Activated CD8-positive, alpha-beta T cell treated with anti-CD3 and anti-CD28 coated beads for 36 hours (primary cell): ENCODE data around the gene SCFD2. TPM values are rescaled to one million over a fixed set of nuclear protein-coding genes. Genes with fewer than 3 reads are reported as not detected.

ENCODE experiments used
- ATAC-seq: fragments of 200-7000 bp; cut with Tn5 transposase; one replicate; pipeline ENCODE4 v1.10.0; 2021; ENCODE audit warnings: mild to moderate bottlenecking, moderate library complexity
- CTCF ChIA-PET: fragments of 350-600 bp; sonication (Branson Sonifier 250); formaldehyde crosslinking; loops from one replicate; lab custom pipeline; 2021; ENCODE audit warnings: antibody characterized with exemption; lab: Charles Lee
- POLR2A ChIA-PET: fragments of 350-600 bp; sonication (Branson Sonifier 250); formaldehyde crosslinking; loops from one replicate; lab custom pipeline; 2021; ENCODE audit warnings: antibody characterized with exemption; lab: Charles Lee
- DNase-seq: peaks from one replicate; pipeline ENCODE4 v3.0.0-alpha.2; 2020
- H3K27ac Mint-ChIP-seq: one replicate; pipeline ENCODE4 v1.8.0; 2021; ENCODE audit warnings: mild to moderate bottlenecking, mixed read lengths
- H3K27me3 Mint-ChIP-seq: one replicate; pipeline ENCODE4 v1.8.0; 2021; ENCODE audit warnings: mixed read lengths
- H3K36me3 Mint-ChIP-seq: one replicate; pipeline ENCODE4 v1.8.0; 2021; ENCODE audit warnings: low read depth, mixed read lengths
- H3K4me1 Mint-ChIP-seq: one replicate; pipeline ENCODE4 v1.8.0; 2021; ENCODE audit warnings: low read depth, mixed read lengths
- H3K4me3 Mint-ChIP-seq: one replicate; pipeline ENCODE4 v1.8.0; 2021; ENCODE audit warnings: mild to moderate bottlenecking, moderate library complexity, mixed read lengths
- H3K9me3 Mint-ChIP-seq: one replicate; pipeline ENCODE4 v1.8.0; 2021; ENCODE audit warnings: mixed read lengths
- CTCF ChIP-seq: fragments of 200-600 bp; IDR thresholded peaks from one replicate; pipeline ENCODE4 v1.8.0; 2022; ENCODE audit warnings: antibody characterized with exemption, mild to moderate bottlenecking
- intact Hi-C: fragments of 100-400 bp; cut with micrococcal nuclease; formaldehyde crosslinking; loops from one replicate; pipeline ENCODE4 v1.10.0; 2022
- total RNA-seq, 2 experiments: library from RNA; stranded (reverse); gene quantifications; one replicate each; pipeline ENCODE4 v1.2.3, GENCODE V29; 2021

SCFD2 gene
- total RNA-seq, 2 experiments from 2014 or later: 21.4 to 22.1 TPM

- intact Hi-C loops: no loop called here
- H3K27me3 Mint-ChIP-seq: no peaks in the 10 kb centered on the region
- no peak overlapping the region for H3K4me3 Mint-ChIP-seq
- H3K9me3 Mint-ChIP-seq: peaks cover 2% of the 10 kb centered on the region
- H3K27ac Mint-ChIP-seq: no peak overlapping the region
- ChIA-PET POLR2A (no interaction called here), CTCF (interaction anchor here (0.7 kb wide), 1 partner anchor 495 kb away, joined by 3 read pairs; no protein-coding TSS in a partner anchor)
- no peak for ATAC-seq
- H3K4me1 Mint-ChIP-seq: no peaks in the 10 kb centered on the region
- peaks cover 26% of the 10 kb centered on the region for H3K36me3 Mint-ChIP-seq
- DNase-seq: no peak
- no peak for TF ChIP-seq CTCF
Measured at GRCh38 chr4:53161787-53162433, 204.0 kb downstream of the SCFD2 start.

- peaks cover 26% of the 10 kb centered on the region for H3K36me3 Mint-ChIP-seq
- CTCF ChIA-PET: interaction anchor here (0.7 kb wide), 1 partner anchor 494 kb away, joined by 3 read pairs; no protein-coding TSS in a partner anchor
- no peaks in the 10 kb centered on the region for H3K4me1 Mint-ChIP-seq
- ATAC-seq (no peak), DNase-seq (no peak)
- intact Hi-C loops: no loop called here
- H3K27me3 Mint-ChIP-seq: no peaks in the 10 kb centered on the region
- H3K27ac Mint-ChIP-seq: no peak overlapping the region
- POLR2A ChIA-PET: no interaction called here
- H3K4me3 Mint-ChIP-seq: no peak overlapping the region
- H3K9me3 Mint-ChIP-seq: peaks cover under 1% of the 10 kb centered on the region
- no peak for TF ChIP-seq CTCF
Measured at GRCh38 chr4:53161051-53161786, 204.6 kb downstream of the SCFD2 start.

DNA sequence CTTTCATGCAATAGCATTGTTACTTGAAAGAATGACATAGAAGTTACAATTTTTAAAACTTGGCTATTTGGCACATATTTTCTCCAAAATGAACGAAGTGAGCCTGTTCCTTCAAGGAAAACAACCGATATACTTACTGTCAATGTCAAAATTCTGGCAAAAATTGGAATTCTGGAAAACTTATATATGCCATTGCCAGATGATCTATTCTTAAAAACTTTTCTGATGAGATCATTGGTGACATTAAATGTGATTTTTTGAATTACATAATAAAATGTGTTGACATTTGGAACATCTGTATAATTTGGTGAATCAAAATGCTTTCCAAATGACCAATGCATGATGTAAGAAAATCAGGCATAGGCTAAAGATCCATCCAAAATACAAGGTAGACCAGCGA is 209.0 kb downstream of the SCFD2 start:
- no peak for TF ChIP-seq CTCF
- Mint-ChIP-seq H3K36me3 (peaks cover 49% of the 10 kb centered on the region), H3K4me1 (no peaks in the 10 kb centered on the region), H3K27me3 (no peaks in the 10 kb centered on the region), H3K9me3 (peaks cover 2% of the 10 kb centered on the region), H3K27ac (no peak overlapping the region), H3K4me3 (no peak overlapping the region)
- no peak for DNase-seq
- POLR2A ChIA-PET: no interaction called here
- ATAC-seq: no peak
- CTCF ChIA-PET: interaction anchor here (1.5 kb wide), 1 partner anchor 9 kb away, joined by 5 read pairs; no protein-coding TSS in a partner anchor
- intact Hi-C loops: no loop called here

DNA sequence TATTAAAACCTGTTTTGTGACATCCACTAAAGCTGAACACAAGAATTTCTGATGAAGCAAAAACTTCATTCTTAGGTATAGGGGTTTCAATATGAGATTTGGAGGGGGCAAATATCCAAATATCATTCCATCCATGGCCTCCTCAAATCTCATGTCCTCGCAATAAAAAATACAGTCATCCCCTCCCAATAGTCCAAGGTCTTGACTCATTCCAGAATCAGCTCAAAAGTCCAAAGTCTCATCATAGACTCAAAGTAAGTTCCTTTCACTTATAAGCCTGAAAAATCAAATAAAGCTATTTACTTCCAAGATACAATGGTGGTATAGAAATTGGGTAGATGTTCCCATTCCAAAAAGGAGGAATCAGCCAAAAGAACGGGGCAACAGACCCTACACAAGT is 213.4 kb downstream of the SCFD2 start:
- Mint-ChIP-seq H3K27ac (no peak overlapping the region), H3K36me3 (peaks cover 38% of the 10 kb centered on the region), H3K4me3 (no peak overlapping the region), H3K27me3 (no peaks in the 10 kb centered on the region), H3K9me3 (peaks cover 2% of the 10 kb centered on the region), H3K4me1 (peaks cover 7% of the 10 kb centered on the region)
- DNase-seq (no peak), ATAC-seq (no peak)
- POLR2A ChIA-PET: no interaction called here
- CTCF ChIA-PET: interaction anchor here (1.3 kb wide), 1 partner anchor 9 kb away, joined by 4 read pairs; no protein-coding TSS in a partner anchor
- no peak for TF ChIP-seq CTCF
- intact Hi-C loops: no loop called here

DNA sequence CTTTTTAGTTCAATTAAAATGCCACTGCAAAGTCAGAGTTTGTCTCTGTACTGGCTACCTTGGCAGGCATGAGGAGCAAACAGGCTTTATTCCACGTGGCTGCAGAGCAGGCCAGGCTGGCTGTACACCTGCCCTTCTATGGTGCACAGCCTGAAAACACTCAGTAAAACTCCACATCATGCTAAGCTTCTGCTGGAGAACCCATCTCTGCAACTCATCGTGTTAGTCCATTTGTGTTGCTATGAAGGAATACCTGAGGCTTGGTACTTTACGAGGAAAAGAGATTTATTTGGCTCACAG is 214.4 kb downstream of the SCFD2 start:
- DNase-seq: no peak
- Mint-ChIP-seq H3K36me3 (peaks cover 32% of the 10 kb centered on the region), H3K27ac (no peak overlapping the region), H3K4me3 (no peak overlapping the region), H3K27me3 (no peaks in the 10 kb centered on the region), H3K9me3 (peaks cover 2% of the 10 kb centered on the region), H3K4me1 (peaks cover 7% of the 10 kb centered on the region)
- no peak for TF ChIP-seq CTCF
- no peak for ATAC-seq
- ChIA-PET POLR2A (no interaction called here), CTCF (interaction anchor here (0.6 kb wide), 1 partner anchor 11 kb away, joined by 3 read pairs; no protein-coding TSS in a partner anchor)
- intact Hi-C loops: no loop called here
